ENCODE measurements around the gene PAX2. TPM values are rescaled to one million over a fixed set of nuclear protein-coding genes. Genes with fewer than 3 reads are reported as not detected.

PAX2 gene
- total RNA-seq, 2 experiments from 2014 or later, result not detected

DNA sequence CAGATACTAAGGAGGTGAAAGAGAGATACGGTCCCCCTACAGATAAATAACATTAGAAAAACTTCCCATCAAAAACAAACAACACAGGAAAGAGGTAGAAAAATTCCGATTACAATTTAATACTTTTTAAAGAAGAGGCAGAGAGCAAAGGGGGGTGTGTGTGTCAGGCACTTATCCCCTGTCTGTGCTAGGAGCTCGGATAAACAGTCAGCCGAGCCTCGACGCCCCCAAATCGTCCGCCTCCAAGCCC lies 3.6 kb downstream of the PAX2 start:
- intact Hi-C loops (cut with micrococcal nuclease), result no loop called here
- Mint-ChIP-seq H3K27ac (no peak overlapping the region), H3K27me3 (peaks cover 76% of the 10 kb centered on the region), H3K4me3 (no peak overlapping the region), H3K4me1 (ENCODE audit: low read depth) (peaks cover 30% of the 10 kb centered on the region), H3K9me3 (no peaks in the 10 kb centered on the region), H3K36me3 (ENCODE audit: low read depth) (no peaks in the 10 kb centered on the region)
- ATAC-seq, result no peak
- POLR2A ChIA-PET, result no interaction called here
- TF ChIP-seq, protein P1, sequence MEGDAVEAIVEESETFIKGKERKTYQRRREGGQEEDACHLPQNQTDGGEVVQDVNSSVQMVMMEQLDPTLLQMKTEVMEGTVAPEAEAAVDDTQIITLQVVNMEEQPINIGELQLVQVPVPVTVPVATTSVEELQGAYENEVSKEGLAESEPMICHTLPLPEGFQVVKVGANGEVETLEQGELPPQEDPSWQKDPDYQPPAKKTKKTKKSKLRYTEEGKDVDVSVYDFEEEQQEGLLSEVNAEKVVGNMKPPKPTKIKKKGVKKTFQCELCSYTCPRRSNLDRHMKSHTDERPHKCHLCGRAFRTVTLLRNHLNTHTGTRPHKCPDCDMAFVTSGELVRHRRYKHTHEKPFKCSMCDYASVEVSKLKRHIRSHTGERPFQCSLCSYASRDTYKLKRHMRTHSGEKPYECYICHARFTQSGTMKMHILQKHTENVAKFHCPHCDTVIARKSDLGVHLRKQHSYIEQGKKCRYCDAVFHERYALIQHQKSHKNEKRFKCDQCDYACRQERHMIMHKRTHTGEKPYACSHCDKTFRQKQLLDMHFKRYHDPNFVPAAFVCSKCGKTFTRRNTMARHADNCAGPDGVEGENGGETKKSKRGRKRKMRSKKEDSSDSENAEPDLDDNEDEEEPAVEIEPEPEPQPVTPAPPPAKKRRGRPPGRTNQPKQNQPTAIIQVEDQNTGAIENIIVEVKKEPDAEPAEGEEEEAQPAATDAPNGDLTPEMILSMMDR (IDR thresholded peaks at IDR 0.05), result no peak
- DNase-seq, result no peak
- CTCF ChIA-PET, result no interaction called here

DNA sequence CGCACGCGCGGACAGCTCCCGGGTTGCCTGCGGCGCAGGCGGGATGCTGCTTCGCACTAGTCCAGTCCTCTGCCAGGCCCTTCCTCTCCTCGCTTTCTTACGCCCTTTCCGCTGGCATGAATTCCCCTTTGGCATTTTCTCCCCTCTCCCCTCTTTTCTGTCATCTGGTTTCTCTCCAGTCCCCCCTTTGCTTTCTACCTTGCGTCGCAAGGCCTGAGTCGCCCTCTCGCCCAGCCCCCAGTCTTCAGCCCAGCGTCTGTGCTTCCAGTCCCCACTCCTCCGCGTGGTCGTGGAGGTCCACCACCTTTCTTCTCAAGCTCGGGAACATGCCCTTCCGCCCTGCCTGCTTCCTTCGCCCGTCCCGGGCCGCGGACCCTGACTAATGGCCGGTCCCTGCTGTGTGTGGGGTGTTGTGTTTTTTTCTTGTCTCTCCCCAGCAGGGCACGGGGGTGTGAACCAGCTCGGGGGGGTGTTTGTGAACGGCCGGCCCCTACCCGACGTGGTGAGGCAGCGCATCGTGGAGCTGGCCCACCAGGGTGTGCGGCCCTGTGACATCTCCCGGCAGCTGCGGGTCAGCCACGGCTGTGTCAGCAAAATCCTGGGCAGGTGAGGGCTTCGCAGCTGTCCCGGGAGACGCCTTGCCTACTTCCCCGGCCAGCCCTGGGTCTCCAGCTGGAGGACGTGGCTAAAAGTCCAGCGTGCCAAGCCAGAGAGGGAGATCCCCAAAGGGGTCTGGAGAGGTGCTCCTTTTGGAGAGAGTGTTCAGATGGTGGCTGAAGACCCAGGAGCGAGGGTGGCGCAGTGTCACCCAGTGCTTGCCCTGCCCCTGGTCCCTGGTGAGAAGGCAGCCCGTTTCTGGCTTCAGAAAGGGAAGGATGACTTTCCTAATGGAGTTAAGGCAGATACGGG lies 4.2 kb downstream of the PAX2 start:
- Mint-ChIP-seq H3K27ac (no peak overlapping the region), H3K4me3 (no peak overlapping the region), H3K27me3 (peaks cover 74% of the 10 kb centered on the region), H3K9me3 (no peaks in the 10 kb centered on the region), H3K4me1 (ENCODE audit: low read depth) (peaks cover 26% of the 10 kb centered on the region), H3K36me3 (ENCODE audit: low read depth) (no peaks in the 10 kb centered on the region)
- CTCF ChIA-PET, result no interaction called here
- intact Hi-C loops (cut with micrococcal nuclease), result loop anchor here (5.0 kb wide), 2 partner anchors 78 to 123 kb away; no protein-coding TSS in a partner anchor
- ATAC-seq (no peak), DNase-seq (no peak)
- TF ChIP-seq, protein P1 (IDR thresholded peaks at IDR 0.05), result no peak
- POLR2A ChIA-PET, result no interaction called here

DNA sequence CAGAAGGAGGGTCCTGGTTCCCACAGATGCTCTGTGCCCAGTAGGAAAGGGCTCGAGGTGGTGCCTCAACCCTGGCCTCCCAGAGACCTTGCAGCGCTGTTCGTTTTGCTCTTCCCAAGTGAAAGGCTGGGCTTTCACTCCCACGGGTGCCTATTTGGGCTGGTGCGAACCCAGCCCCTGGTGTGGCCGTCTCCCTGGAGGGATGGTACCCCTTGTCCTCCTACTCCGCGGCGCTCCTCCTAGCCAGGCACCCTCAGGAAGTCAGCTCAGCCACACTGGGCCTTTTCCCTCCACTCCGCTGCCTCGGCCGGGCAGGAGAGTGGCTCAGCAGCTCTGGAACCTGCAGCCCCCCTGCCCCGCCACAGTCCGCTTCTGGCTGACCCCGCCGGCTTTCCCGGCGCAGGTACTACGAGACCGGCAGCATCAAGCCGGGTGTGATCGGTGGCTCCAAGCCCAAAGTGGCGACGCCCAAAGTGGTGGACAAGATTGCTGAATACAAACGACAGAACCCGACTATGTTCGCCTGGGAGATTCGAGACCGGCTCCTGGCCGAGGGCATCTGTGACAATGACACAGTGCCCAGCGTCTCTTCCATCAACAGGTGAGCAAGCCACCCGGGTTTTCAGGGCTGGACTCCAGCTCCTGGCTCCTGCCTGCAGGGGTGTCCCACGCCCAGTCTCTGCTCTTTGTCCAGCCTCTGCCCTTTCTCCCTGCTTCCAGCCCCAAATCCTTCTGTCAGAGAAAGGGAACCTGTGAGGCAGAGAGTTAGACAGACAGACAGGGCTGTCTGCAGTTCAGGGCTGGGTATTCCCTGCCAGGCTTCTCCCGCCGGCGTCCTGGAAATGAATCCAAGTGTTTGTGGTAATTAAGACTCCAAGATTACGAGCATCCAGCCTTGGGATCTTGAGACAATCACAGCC lies 5.2 kb downstream of the PAX2 start:
- Mint-ChIP-seq H3K27me3 (peaks cover 74% of the 10 kb centered on the region), H3K27ac (no peak overlapping the region), H3K9me3 (no peaks in the 10 kb centered on the region), H3K4me1 (ENCODE audit: low read depth) (peaks cover 21% of the 10 kb centered on the region), H3K36me3 (ENCODE audit: low read depth) (no peaks in the 10 kb centered on the region), H3K4me3 (no peak overlapping the region)
- ChIA-PET POLR2A (no interaction called here), CTCF (interaction anchor here (1.8 kb wide), 1 partner anchor 8 kb away, joined by 7 read pairs; no protein-coding TSS in a partner anchor)
- TF ChIP-seq, protein P1 (IDR thresholded peaks at IDR 0.05), result no peak
- no peak for ATAC-seq
- no peak for DNase-seq
- intact Hi-C loops (cut with micrococcal nuclease), result loop anchor here (5.0 kb wide), 2 partner anchors 77 to 122 kb away; no protein-coding TSS in a partner anchor

DNA sequence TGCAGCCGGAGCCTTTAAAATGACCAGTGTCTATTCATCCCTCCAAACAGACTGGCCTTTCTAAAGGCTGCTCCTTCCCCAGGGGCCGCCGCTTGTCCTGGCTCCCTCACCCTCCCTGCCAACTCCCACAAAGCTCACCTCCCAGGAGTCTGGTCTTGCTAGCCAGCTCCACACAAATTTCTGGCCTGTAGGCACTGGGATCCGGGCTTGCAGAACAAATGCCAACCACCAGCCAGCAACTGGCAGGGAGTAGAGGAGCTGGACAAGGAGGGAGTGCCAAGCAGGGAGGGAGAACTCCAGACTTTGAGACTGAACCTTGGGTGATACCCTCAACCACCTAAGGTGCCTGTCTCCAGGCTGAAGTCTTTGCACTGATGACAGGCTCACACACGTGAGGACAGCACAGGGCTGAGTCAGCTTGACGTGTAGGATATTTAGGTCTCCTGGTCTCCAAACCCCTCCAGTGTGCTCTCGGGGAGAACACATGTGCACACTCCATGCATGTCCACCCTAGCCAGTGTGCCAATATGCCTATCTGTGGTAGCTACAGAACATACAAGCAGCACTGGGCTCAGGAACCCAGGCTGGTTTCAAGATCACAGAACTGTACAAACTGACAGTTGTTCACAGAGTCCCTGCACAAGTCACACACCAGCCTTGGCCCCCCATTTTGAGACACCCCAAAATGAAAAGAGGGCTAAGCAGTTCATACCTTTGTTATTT lies 6.0 kb downstream of the PAX2 start:
- no peaks in the 10 kb centered on the region for H3K9me3 Mint-ChIP-seq
- peaks cover 74% of the 10 kb centered on the region for H3K27me3 Mint-ChIP-seq
- ATAC-seq (no peak), DNase-seq (no peak)
- TF ChIP-seq, protein P1 (IDR thresholded peaks at IDR 0.05), result no peak
- no peak overlapping the region for H3K4me3 Mint-ChIP-seq
- ChIA-PET CTCF (interaction anchor here (0.7 to 1.8 kb wide), 2 partner anchors 9 to 73 kb away, joined by 3 to 7 read pairs; no protein-coding TSS in a partner anchor), POLR2A (no interaction called here)
- H3K4me1 Mint-ChIP-seq (ENCODE audit: low read depth), result peaks cover 17% of the 10 kb centered on the region
- intact Hi-C loops (cut with micrococcal nuclease), result loop anchor here (5.0 kb wide), 2 partner anchors 76 to 121 kb away; no protein-coding TSS in a partner anchor
- no peak overlapping the region for H3K27ac Mint-ChIP-seq
- no peaks in the 10 kb centered on the region for H3K36me3 Mint-ChIP-seq (ENCODE audit: low read depth)
